ENCODE results near the gene MRPS27.
A peak's percentile ranks its signal among the peaks of the same experiment; 100 is the strongest.

MRPS27 gene

GRCh38 chr5:72255670-72256069 is 64.4 kb downstream of the MRPS27 start:
- no peak for TF ChIP-seq CTCF (IDR thresholded peaks at IDR 0.05; ENCODE audit: poor library complexity, severe bottlenecking)
- Histone ChIP-seq H3K27me3 (ENCODE audit: insufficient read depth, poor library complexity, severe bottlenecking) (no peaks in the 10 kb centered on the region), H3K4me3 (ENCODE audit: severe bottlenecking) (no peak overlapping the region), H3K27ac (ENCODE audit: poor library complexity, severe bottlenecking) (no peak overlapping the region), H3K4me1 (ENCODE audit: insufficient read depth, poor library complexity, severe bottlenecking) (peaks cover 21% of the 10 kb centered on the region), H3K9me3 (ENCODE audit: severe bottlenecking) (no peaks in the 10 kb centered on the region), H3K36me3 (ENCODE audit: low read depth) (peaks cover 20% of the 10 kb centered on the region; the same call in 1 of the 2 replicates)
- DNase-seq (ENCODE audit: low spot score) = no peak
- no peak for ATAC-seq (ENCODE audit: low read depth)

- TF ChIP-seq CTCF (IDR thresholded peaks at IDR 0.05; ENCODE audit: poor library complexity, severe bottlenecking) = no peak
- Histone ChIP-seq H3K27me3 (ENCODE audit: insufficient read depth, poor library complexity, severe bottlenecking) (no peaks in the 10 kb centered on the region), H3K36me3 (ENCODE audit: low read depth) (peaks cover 20% of the 10 kb centered on the region; the same call in 1 of the 2 replicates), H3K9me3 (ENCODE audit: severe bottlenecking) (no peaks in the 10 kb centered on the region), H3K4me1 (ENCODE audit: insufficient read depth, poor library complexity, severe bottlenecking) (peaks cover 21% of the 10 kb centered on the region), H3K27ac (ENCODE audit: poor library complexity, severe bottlenecking) (no peak overlapping the region), H3K4me3 (ENCODE audit: severe bottlenecking) (no peak overlapping the region)
- no peak for ATAC-seq (ENCODE audit: low read depth)
- no peak for DNase-seq (ENCODE audit: low spot score)
Measured at GRCh38 chr5:72255237-72255636, 64.8 kb downstream of the MRPS27 start.

- ATAC-seq (ENCODE audit: low read depth) = 0 out of 3 replicates have a peak, but pooled peaks have one; percentile 5
- H3K4me1 ChIP-seq (ENCODE audit: insufficient read depth, poor library complexity, severe bottlenecking) = peaks cover 33% of the 10 kb centered on the region
- H3K36me3 ChIP-seq (ENCODE audit: low read depth) = peaks cover 12% of the 10 kb centered on the region; the same call in 1 of the 2 replicates
- peak overlapping the region; percentile 4 for H3K27ac ChIP-seq (ENCODE audit: poor library complexity, severe bottlenecking)
- no peak for TF ChIP-seq CTCF (IDR thresholded peaks at IDR 0.05; ENCODE audit: poor library complexity, severe bottlenecking)
- no peaks in the 10 kb centered on the region for H3K27me3 ChIP-seq (ENCODE audit: insufficient read depth, poor library complexity, severe bottlenecking)
- no peak overlapping the region for H3K4me3 ChIP-seq (ENCODE audit: severe bottlenecking)
- H3K9me3 ChIP-seq (ENCODE audit: severe bottlenecking) = no peaks in the 10 kb centered on the region
- no peak for DNase-seq (ENCODE audit: low spot score)
Measured at GRCh38 chr5:72252574-72253155, 67.4 kb downstream of the MRPS27 start.

GRCh38 chr5:72252008-72252407 is 68.0 kb downstream of the MRPS27 start:
- no peaks in the 10 kb centered on the region for H3K27me3 ChIP-seq (ENCODE audit: insufficient read depth, poor library complexity, severe bottlenecking)
- peaks cover 12% of the 10 kb centered on the region; the same call in 1 of the 2 replicates for H3K36me3 ChIP-seq (ENCODE audit: low read depth)
- ATAC-seq (ENCODE audit: low read depth) = no peak
- DNase-seq (ENCODE audit: low spot score) = no peak
- H3K4me3 ChIP-seq (ENCODE audit: severe bottlenecking) = no peak overlapping the region
- no peak for TF ChIP-seq CTCF (IDR thresholded peaks at IDR 0.05; ENCODE audit: poor library complexity, severe bottlenecking)
- peaks cover 40% of the 10 kb centered on the region for H3K4me1 ChIP-seq (ENCODE audit: insufficient read depth, poor library complexity, severe bottlenecking)
- no peak overlapping the region for H3K27ac ChIP-seq (ENCODE audit: poor library complexity, severe bottlenecking)
- H3K9me3 ChIP-seq (ENCODE audit: severe bottlenecking) = no peaks in the 10 kb centered on the region

- TF ChIP-seq CTCF (IDR thresholded peaks at IDR 0.05; ENCODE audit: poor library complexity, severe bottlenecking) = no peak
- Histone ChIP-seq H3K27me3 (ENCODE audit: insufficient read depth, poor library complexity, severe bottlenecking) (no peaks in the 10 kb centered on the region), H3K4me3 (ENCODE audit: severe bottlenecking) (no peak overlapping the region), H3K36me3 (ENCODE audit: low read depth) (peaks cover 12% of the 10 kb centered on the region; the same call in 1 of the 2 replicates), H3K9me3 (ENCODE audit: severe bottlenecking) (no peaks in the 10 kb centered on the region), H3K27ac (ENCODE audit: poor library complexity, severe bottlenecking) (no peak overlapping the region), H3K4me1 (ENCODE audit: insufficient read depth, poor library complexity, severe bottlenecking) (peaks cover 39% of the 10 kb centered on the region)
- ATAC-seq (ENCODE audit: low read depth) (no peak), DNase-seq (ENCODE audit: low spot score) (no peak)
Measured at GRCh38 chr5:72251386-72251785, 68.7 kb downstream of the MRPS27 start.
